Smooth muscle cell (in vitro differentiated cells): ENCODE results near the gene PLPP1. TPM values are rescaled to one million over a fixed set of nuclear protein-coding genes. Genes with fewer than 3 reads are reported as not detected.

Experiments
- DNase-seq: peaks from one replicate; lab custom pipeline; 2025; ENCODE audit not compliant: unreplicated experiment; lab: John Stamatoyannopoulos, UW
- H2AFZ ChIP-seq: fragments of 200-600 bp; sonication (generic); 2 replicates; pipeline ENCODE4 v1.6.0; 2016; ENCODE audit warnings: antibody characterized with exemption, low read depth, mild to moderate bottlenecking
- H3F3A ChIP-seq: fragments of 200-600 bp; sonication (generic); 2 replicates; pipeline ENCODE4 v1.6.0; 2017; ENCODE audit warnings: antibody characterized with exemption, low read depth
- H3K27ac ChIP-seq: fragments of 200-600 bp; sonication (generic); 2 replicates; pipeline ENCODE4 v1.5.1; 2016; ENCODE audit warnings: low read depth, mild to moderate bottlenecking
- H3K27me3 ChIP-seq: fragments of 200-600 bp; sonication (generic); 2 replicates; pipeline ENCODE4 v1.6.1; 2016; ENCODE audit warnings: low read depth, mild to moderate bottlenecking
- H3K36me3 ChIP-seq: fragments of 200-600 bp; sonication (generic); 2 replicates; pipeline ENCODE4 v1.5.1; 2016; ENCODE audit warnings: low read depth
- H3K4me1 ChIP-seq: fragments of 200-600 bp; sonication (generic); 2 replicates; pipeline ENCODE4 v1.5.1; 2016; ENCODE audit warnings: low read depth
- H3K4me2 ChIP-seq: fragments of 200-600 bp; sonication (generic); 2 replicates; pipeline ENCODE4 v1.6.0; 2016; ENCODE audit warnings: mild to moderate bottlenecking
- H3K4me3 ChIP-seq: fragments of 200-600 bp; sonication (generic); 2 replicates; pipeline ENCODE4 v1.5.1; 2016; ENCODE audit warnings: mild to moderate bottlenecking
- H3K79me2 ChIP-seq: fragments of 200-600 bp; sonication (generic); 2 replicates; pipeline ENCODE4 v1.6.0; 2016; ENCODE audit warnings: low read depth, mild to moderate bottlenecking
- H3K9ac ChIP-seq: fragments of 200-600 bp; sonication (generic); 2 replicates; pipeline ENCODE4 v1.6.0; 2016; ENCODE audit warnings: low read depth
- H3K9me3 ChIP-seq: fragments of 200-600 bp; sonication (generic); replicated peaks from 2 replicates; pipeline ENCODE4 v1.5.1; 2016; ENCODE audit warnings: low read depth
- H4K20me1 ChIP-seq: fragments of 200-600 bp; sonication (generic); 2 replicates; pipeline ENCODE4 v1.6.0; 2016; ENCODE audit warnings: low read depth
- WGBS: methylation state at CpG from one replicate; pipeline ENCODE4 v1.1.7; 2016; ENCODE audit warnings: low lambda C conversion rate; 5-methylcytosine and 5-hydroxymethylcytosine counted together
- polyA plus RNA-seq: library from polyadenylated mRNA; unstranded; fragments of >200 nt; fragmentation: Nextera tagmentation; extraction: Ambion mirVana; gene quantifications from 2 replicates; pipeline ENCODE4 v1.2.1, GENCODE V29; 2016
- total RNA-seq: library from RNA; depleted of rRNA; stranded (reverse); fragments of >200 nt; gene quantifications from 2 replicates; pipeline ENCODE4 v1.2.3, GENCODE V29; 2014
- TF ChIP-seq, protein P1 (sequence below): fragments of 200-600 bp; sonication (generic); IDR thresholded peaks from 2 replicates; pipeline ENCODE4 v1.5.1; 2017; ENCODE audit warnings: borderline replicate concordance, mild to moderate bottlenecking, antibody characterized with exemption; ENCODE audit not compliant: insufficient read depth, poor library complexity, severe bottlenecking

Gene PLPP1
- total and polyA plus RNA-seq, 2 experiments from 2014 or later, result 47.2 to 108 TPM

DNA sequence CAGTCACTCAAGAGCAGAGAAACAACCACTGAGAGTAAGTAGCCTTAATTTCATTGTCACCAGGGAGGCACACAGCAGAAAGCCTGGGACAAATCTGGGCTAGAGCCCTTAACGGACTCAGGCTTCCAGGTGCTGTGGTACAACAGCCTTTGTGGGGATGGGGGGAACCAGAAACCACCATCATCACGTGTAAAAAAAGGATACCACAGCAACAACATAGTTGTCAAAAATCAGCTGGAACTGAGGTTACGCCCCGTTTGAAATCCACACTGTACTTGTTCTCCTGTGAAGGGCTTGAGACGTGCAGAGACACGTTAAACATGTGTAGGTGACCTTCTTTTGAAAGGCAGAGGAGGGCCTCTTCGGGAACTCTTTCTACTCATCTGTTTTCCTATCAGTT is 16.6 kb upstream of the PLPP1 start:
- DNase-seq, result no peak
- H3K79me2 ChIP-seq, result no peaks in the 10 kb centered on the region
- H3K9me3 ChIP-seq, result no peaks in the 10 kb centered on the region
- H4K20me1 ChIP-seq, result no peaks in the 10 kb centered on the region
- no peaks in the 10 kb centered on the region for H3K36me3 ChIP-seq
- TF ChIP-seq, protein P1, sequence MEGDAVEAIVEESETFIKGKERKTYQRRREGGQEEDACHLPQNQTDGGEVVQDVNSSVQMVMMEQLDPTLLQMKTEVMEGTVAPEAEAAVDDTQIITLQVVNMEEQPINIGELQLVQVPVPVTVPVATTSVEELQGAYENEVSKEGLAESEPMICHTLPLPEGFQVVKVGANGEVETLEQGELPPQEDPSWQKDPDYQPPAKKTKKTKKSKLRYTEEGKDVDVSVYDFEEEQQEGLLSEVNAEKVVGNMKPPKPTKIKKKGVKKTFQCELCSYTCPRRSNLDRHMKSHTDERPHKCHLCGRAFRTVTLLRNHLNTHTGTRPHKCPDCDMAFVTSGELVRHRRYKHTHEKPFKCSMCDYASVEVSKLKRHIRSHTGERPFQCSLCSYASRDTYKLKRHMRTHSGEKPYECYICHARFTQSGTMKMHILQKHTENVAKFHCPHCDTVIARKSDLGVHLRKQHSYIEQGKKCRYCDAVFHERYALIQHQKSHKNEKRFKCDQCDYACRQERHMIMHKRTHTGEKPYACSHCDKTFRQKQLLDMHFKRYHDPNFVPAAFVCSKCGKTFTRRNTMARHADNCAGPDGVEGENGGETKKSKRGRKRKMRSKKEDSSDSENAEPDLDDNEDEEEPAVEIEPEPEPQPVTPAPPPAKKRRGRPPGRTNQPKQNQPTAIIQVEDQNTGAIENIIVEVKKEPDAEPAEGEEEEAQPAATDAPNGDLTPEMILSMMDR, result no peak
- H3K4me2 ChIP-seq, result no peak overlapping the region
- H3K27ac ChIP-seq, result no peak overlapping the region
- H3K27me3 ChIP-seq, result no peaks in the 10 kb centered on the region
- 84% methylated on average over 7 of the region's 7 CpGs for WGBS
- no peaks in the 10 kb centered on the region for H3F3A ChIP-seq
- no peak overlapping the region for H2AFZ ChIP-seq
- no peak overlapping the region for H3K4me3 ChIP-seq
- H3K4me1 ChIP-seq, result no peaks in the 10 kb centered on the region
- no peak overlapping the region for H3K9ac ChIP-seq

- Histone ChIP-seq H3K4me2 (no peak overlapping the region), H3K9ac (no peak overlapping the region), H3K4me3 (no peak overlapping the region), H3K27ac (no peak overlapping the region), H3F3A (no peaks in the 10 kb centered on the region), H3K4me1 (no peaks in the 10 kb centered on the region), H3K27me3 (no peaks in the 10 kb centered on the region), H3K36me3 (no peaks in the 10 kb centered on the region), H3K79me2 (no peaks in the 10 kb centered on the region), H2AFZ (no peak overlapping the region), H3K9me3 (no peaks in the 10 kb centered on the region), H4K20me1 (no peaks in the 10 kb centered on the region)
- 100% methylated on average over 2 of the region's 2 CpGs for WGBS
- no peak for DNase-seq
- TF ChIP-seq, protein P1, result no peak
Observed at GRCh38 chr5:55547781-55548180, 13.0 kb upstream of the PLPP1 start.

DNA sequence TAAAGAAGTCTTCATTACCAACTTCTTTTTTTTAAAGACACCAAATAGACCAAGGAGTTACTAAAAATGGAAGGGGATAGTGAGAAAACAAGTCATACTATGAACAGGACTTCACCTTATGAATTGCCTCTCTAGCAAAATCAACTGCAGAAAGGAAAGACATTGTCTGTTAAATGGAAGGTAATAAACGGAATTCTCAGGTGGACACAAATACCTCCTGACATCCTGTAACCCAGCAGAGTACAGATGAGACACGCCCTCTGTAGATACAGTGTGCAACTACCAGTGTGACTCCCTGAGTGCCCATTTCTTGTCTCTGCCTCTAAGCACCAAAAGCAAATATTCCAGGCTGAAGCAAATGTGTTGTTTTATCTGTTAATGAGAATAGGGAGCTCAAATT is 12.2 kb upstream of the PLPP1 start:
- H3F3A ChIP-seq, result no peaks in the 10 kb centered on the region
- TF ChIP-seq, protein P1, result no peak
- 86% methylated on average over 2 of the region's 2 CpGs for WGBS
- H3K4me3 ChIP-seq, result no peak overlapping the region
- no peaks in the 10 kb centered on the region for H3K36me3 ChIP-seq
- H3K4me2 ChIP-seq, result no peak overlapping the region
- H3K9me3 ChIP-seq, result no peaks in the 10 kb centered on the region
- H3K4me1 ChIP-seq, result no peaks in the 10 kb centered on the region
- H4K20me1 ChIP-seq, result no peaks in the 10 kb centered on the region
- no peaks in the 10 kb centered on the region for H3K27me3 ChIP-seq
- no peaks in the 10 kb centered on the region for H3K79me2 ChIP-seq
- H2AFZ ChIP-seq, result no peak overlapping the region
- H3K9ac ChIP-seq, result no peak overlapping the region
- DNase-seq, result no peak
- no peak overlapping the region for H3K27ac ChIP-seq

DNA sequence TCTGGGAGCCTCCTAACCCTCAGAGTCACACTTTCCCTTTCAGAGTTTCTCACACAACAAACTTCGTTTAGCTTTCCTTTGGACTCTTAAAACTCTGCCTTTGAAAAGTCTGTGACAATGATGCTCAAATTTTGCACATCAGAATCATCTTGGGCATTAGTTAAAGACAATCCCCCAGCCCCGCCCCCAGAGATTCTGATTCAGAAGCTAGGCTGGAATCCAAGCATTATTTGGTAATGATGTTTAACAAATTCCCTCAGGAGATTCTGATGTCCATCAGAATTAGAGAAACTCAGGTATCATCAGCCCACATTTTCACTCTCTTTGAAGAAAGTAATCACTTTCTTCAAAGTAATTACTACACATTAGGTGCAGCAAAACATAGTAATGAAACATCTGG is 9.6 kb upstream of the PLPP1 start:
- no peaks in the 10 kb centered on the region for H3K4me1 ChIP-seq
- no peak for DNase-seq
- H3F3A ChIP-seq, result no peaks in the 10 kb centered on the region
- H3K4me2 ChIP-seq, result no peak overlapping the region
- H3K27me3 ChIP-seq, result no peaks in the 10 kb centered on the region
- H3K36me3 ChIP-seq, result no peaks in the 10 kb centered on the region
- H3K27ac ChIP-seq, result no peak overlapping the region
- H3K9ac ChIP-seq, result no peak overlapping the region
- H4K20me1 ChIP-seq, result no peaks in the 10 kb centered on the region
- H2AFZ ChIP-seq, result no peak overlapping the region
- no peaks in the 10 kb centered on the region for H3K79me2 ChIP-seq
- H3K9me3 ChIP-seq, result no peaks in the 10 kb centered on the region
- 87% methylated on average over 2 of the region's 2 CpGs for WGBS
- TF ChIP-seq, protein P1, result no peak
- H3K4me3 ChIP-seq, result no peak overlapping the region
